ENCODE results near the gene FSD2. TPM values are rescaled to one million over a fixed set of nuclear protein-coding genes. Genes with fewer than 3 reads are reported as not detected.

Gene FSD2
- total RNA-seq, 2 experiments from 2014 or later, result not detected

GRCh38 chr15:82742134-82742533 lies 63.7 kb downstream of the FSD2 start:
- ATAC-seq (ENCODE audit: poor library complexity), result no peak
- intact Hi-C loops (cut with DNase I, micrococcal nuclease), result no loop called here
- POLR2A ChIA-PET, result no interaction called here

GRCh38 chr15:82739086-82739485 lies 66.8 kb downstream of the FSD2 start:
- no peak overlapping the region for H3K4me3 ChIP-seq (ENCODE audit: low read length)
- no peak overlapping the region for H3K4me3 Mint-ChIP-seq

More at GRCh38 chr15:82742134-82742533, 63.7 kb downstream of the FSD2 start:
- Histone ChIP-seq H3K9me3 (ENCODE audit: control insufficient read depth in 1 of 2, insufficient read depth in 1 of 2, low read length in 2 of 2) (no peaks in the 10 kb centered on the region), H3K27ac (ENCODE audit: low read depth in 1 of 2, low read length in 2 of 2) (no peak overlapping the region), H3K4me1 (ENCODE audit: insufficient read depth, low read length) (no peaks in the 10 kb centered on the region), H3K36me3 (ENCODE audit: insufficient read depth, low read length) (no peaks in the 10 kb centered on the region), H3K4me3 (ENCODE audit: low read length) (no peak overlapping the region), H3K27me3 (ENCODE audit: control insufficient read depth in 1 of 2, insufficient read depth in 2 of 2, low read length in 2 of 2) (no peaks in the 10 kb centered on the region)
- H3K27me3 Mint-ChIP-seq, result no peaks in the 10 kb centered on the region
- no peaks in the 10 kb centered on the region for H3K9me3 Mint-ChIP-seq
- H3K4me1 Mint-ChIP-seq (ENCODE audit: low read depth), result no peaks in the 10 kb centered on the region
- TF ChIP-seq CTCF (IDR thresholded peaks at IDR 0.05), result no peak
- H3K36me3 Mint-ChIP-seq (ENCODE audit: low read depth), result peaks cover 13% of the 10 kb centered on the region
- CTCF ChIA-PET, result no interaction called here
- no peak overlapping the region for H3K27ac Mint-ChIP-seq
- no peak overlapping the region for H3K4me3 Mint-ChIP-seq
- DNase-seq, result no peak

GRCh38 chr15:82737975-82738374 lies 67.9 kb downstream of the FSD2 start:
- H3K4me1 Mint-ChIP-seq (ENCODE audit: low read depth), result no peaks in the 10 kb centered on the region
- intact Hi-C loops (cut with DNase I, micrococcal nuclease), result no loop called here
- no peaks in the 10 kb centered on the region for H3K9me3 ChIP-seq (ENCODE audit: control insufficient read depth in 1 of 2, insufficient read depth in 1 of 2, low read length in 2 of 2)
- peaks cover 38% of the 10 kb centered on the region for H3K36me3 Mint-ChIP-seq (ENCODE audit: low read depth)
- H3K4me3 ChIP-seq (ENCODE audit: low read length), result no peak overlapping the region
- CTCF ChIA-PET, result no interaction called here
- POLR2A ChIA-PET, result no interaction called here
- no peak overlapping the region for H3K4me3 Mint-ChIP-seq
- no peak for DNase-seq
- no peaks in the 10 kb centered on the region for H3K4me1 ChIP-seq (ENCODE audit: insufficient read depth, low read length)
- H3K27ac ChIP-seq (ENCODE audit: low read depth in 1 of 2, low read length in 2 of 2), result no peak overlapping the region
- H3K36me3 ChIP-seq (ENCODE audit: insufficient read depth, low read length), result peaks cover 6% of the 10 kb centered on the region
- H3K27me3 ChIP-seq (ENCODE audit: control insufficient read depth in 1 of 2, insufficient read depth in 2 of 2, low read length in 2 of 2), result no peaks in the 10 kb centered on the region
- no peaks in the 10 kb centered on the region for H3K27me3 Mint-ChIP-seq
- no peak overlapping the region for H3K27ac Mint-ChIP-seq
- no peaks in the 10 kb centered on the region for H3K9me3 Mint-ChIP-seq
- no peak for ATAC-seq (ENCODE audit: poor library complexity)
- TF ChIP-seq CTCF (IDR thresholded peaks at IDR 0.05), result no peak

More at GRCh38 chr15:82739086-82739485, 66.8 kb downstream of the FSD2 start:
- no peak for ATAC-seq (ENCODE audit: poor library complexity)
- no peaks in the 10 kb centered on the region for H3K4me1 ChIP-seq (ENCODE audit: insufficient read depth, low read length)
- ChIA-PET CTCF (no interaction called here), POLR2A (no interaction called here)
- no peak overlapping the region for H3K27ac ChIP-seq (ENCODE audit: low read depth in 1 of 2, low read length in 2 of 2)
- H3K27me3 ChIP-seq (ENCODE audit: control insufficient read depth in 1 of 2, insufficient read depth in 2 of 2, low read length in 2 of 2), result no peaks in the 10 kb centered on the region
- H3K27me3 Mint-ChIP-seq, result no peaks in the 10 kb centered on the region
- H3K9me3 Mint-ChIP-seq, result no peaks in the 10 kb centered on the region
- intact Hi-C loops (cut with DNase I, micrococcal nuclease), result no loop called here
- no peak for TF ChIP-seq CTCF (IDR thresholded peaks at IDR 0.05)
- no peaks in the 10 kb centered on the region for H3K4me1 Mint-ChIP-seq (ENCODE audit: low read depth)
- H3K36me3 ChIP-seq (ENCODE audit: insufficient read depth, low read length), result peaks cover 6% of the 10 kb centered on the region
- H3K27ac Mint-ChIP-seq, result no peak overlapping the region
- peaks cover 28% of the 10 kb centered on the region for H3K36me3 Mint-ChIP-seq (ENCODE audit: low read depth)
- H3K9me3 ChIP-seq (ENCODE audit: control insufficient read depth in 1 of 2, insufficient read depth in 1 of 2, low read length in 2 of 2), result no peaks in the 10 kb centered on the region
- DNase-seq, result no peak
